Natural killer cell (primary cell): ENCODE results near the gene NPR2. TPM values are rescaled to one million over a fixed set of nuclear protein-coding genes. Genes with fewer than 3 reads are reported as not detected.

Experiments used
- ATAC-seq, 3 donors: fragments of 150-1000 bp in 2 of 3; fragments of 200-7000 bp in 1 of 3; cut with Tn5 transposase; 1 replicate in 1 of 3; 2 replicates in 2 of 3; pipeline ENCODE4 v1.10.0; 2021; ENCODE audit warnings: mild to moderate bottlenecking in 2 of 3, moderate library complexity in 2 of 3
- DNase-seq, 2 donors: peaks; one replicate each; pipeline versions ENCODE4 v3.0.0 to v3.0.0-alpha.2; 2013 to 2021; ENCODE audit warnings: mixed read lengths in 1 of 2
- H3K27ac ChIP-seq: one replicate; pipeline ENCODE4 v1.5.1; 2013; ENCODE audit warnings: mild to moderate bottlenecking, low read length
- H3K27me3 ChIP-seq: one replicate; pipeline ENCODE4 v1.6.1; 2013; ENCODE audit warnings: low read length; ENCODE audit not compliant: control insufficient read depth, insufficient read depth
- H3K36me3 ChIP-seq: one replicate; pipeline ENCODE4 v1.6.1; 2013; ENCODE audit warnings: low read length; ENCODE audit not compliant: control insufficient read depth, insufficient read depth
- H3K4me1 ChIP-seq: one replicate; pipeline ENCODE4 v1.6.1; 2013; ENCODE audit warnings: low read length; ENCODE audit not compliant: control insufficient read depth, insufficient read depth
- H3K4me3 ChIP-seq: one replicate; pipeline ENCODE4 v1.5.1; 2013; ENCODE audit warnings: low read length
- H3K9me3 ChIP-seq: one replicate; pipeline ENCODE4 v1.6.1; 2013; ENCODE audit warnings: low read length; ENCODE audit not compliant: control insufficient read depth, insufficient read depth
- H3K27ac Mint-ChIP-seq, 2 donors: one replicate each; pipeline ENCODE4 v1.8.0; 2022; ENCODE audit warnings: mild to moderate bottlenecking in 2 of 2, mixed read lengths in 2 of 2, moderate library complexity in 1 of 2
- H3K27me3 Mint-ChIP-seq, 2 donors: one replicate each; pipeline ENCODE4 v1.8.0; 2022; ENCODE audit warnings: low read depth in 2 of 2, mixed read lengths in 2 of 2
- H3K36me3 Mint-ChIP-seq: one replicate; pipeline ENCODE4 v1.8.0; 2022; ENCODE audit warnings: mixed read lengths
- H3K4me1 Mint-ChIP-seq, 2 donors: one replicate each; pipeline ENCODE4 v1.8.0; 2022; ENCODE audit warnings: mixed read lengths in 2 of 2
- H3K4me3 Mint-ChIP-seq: one replicate; pipeline ENCODE4 v1.8.0; 2022; ENCODE audit warnings: mild to moderate bottlenecking, moderate library complexity, mixed read lengths
- H3K9me3 Mint-ChIP-seq, 2 donors: one replicate each; pipeline ENCODE4 v1.8.0; 2022; ENCODE audit warnings: mixed read lengths in 2 of 2
- WGBS: methylation state at CpG from one replicate; pipeline ENCODE4 v1.1.7; 2013; ENCODE audit warnings: missing lambda C conversion rate; ENCODE audit not compliant: insufficient coverage; 5-methylcytosine and 5-hydroxymethylcytosine counted together
- intact Hi-C: fragments of 100-400 bp; cut with micrococcal nuclease; formaldehyde crosslinking; loops from one replicate; pipeline ENCODE4 v1.14.2; 2022
- total RNA-seq, 4 donors: library from RNA; stranded (reverse); fragments of 120-200 nt in 1 of 4; gene quantifications; one replicate each; pipeline versions ENCODE4 v1.2.3 to v1.2.4, GENCODE V29; 2013 to 2022
- TF ChIP-seq, protein P1 (sequence below): fragments of 200-600 bp; IDR thresholded peaks from one replicate; pipeline ENCODE4 v1.8.0; 2022; ENCODE audit warnings: antibody characterized with exemption

Gene NPR2
- total RNA-seq, 3 donors from 2014 or later (not counting 1 experiment from before 2014, with no cell fraction given): 2.1 to 2.7 (median 2.4) TPM

DNA sequence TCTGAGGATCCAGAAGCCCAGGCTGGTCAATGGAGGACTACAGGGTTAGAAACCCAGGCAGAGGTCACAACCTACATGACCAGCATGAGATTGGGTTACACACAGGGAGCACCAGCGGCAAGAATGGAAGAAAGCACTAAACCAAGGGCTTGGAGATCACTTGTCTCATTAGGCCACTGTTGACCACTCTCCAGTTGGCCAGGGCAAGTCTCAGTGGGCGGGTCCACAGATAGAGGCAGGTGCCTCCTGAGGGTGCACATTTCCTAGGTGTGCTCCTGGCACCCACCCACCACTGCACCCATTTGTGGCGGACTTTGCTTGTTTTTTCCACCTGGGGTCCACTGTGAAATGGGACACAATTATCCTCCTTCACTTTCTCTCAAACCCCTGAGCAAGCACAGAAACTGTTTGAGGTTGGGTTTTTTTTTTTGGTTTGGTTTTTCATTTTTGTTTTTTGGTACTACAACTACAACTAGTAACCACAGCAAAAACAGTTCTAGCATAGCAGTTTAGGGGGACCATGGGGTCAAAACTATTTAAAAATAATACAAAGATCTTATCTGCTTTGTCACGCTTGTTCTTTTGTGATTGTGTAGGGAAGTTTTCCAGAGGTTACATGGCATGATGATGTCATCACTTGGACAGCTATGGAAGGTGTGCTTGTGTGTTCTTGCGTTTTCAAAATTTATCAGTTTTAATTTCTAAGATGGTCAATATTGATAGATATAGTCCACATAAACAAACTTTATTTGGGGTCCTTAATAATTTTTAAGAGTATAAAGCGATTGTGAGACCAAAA is 6.1 kb downstream of the NPR2 start:
- no peaks in the 10 kb centered on the region for H3K27me3 ChIP-seq
- H3K27ac ChIP-seq: no peak overlapping the region
- no peaks in the 10 kb centered on the region for H3K27me3 Mint-ChIP-seq
- intact Hi-C loops: no loop called here
- H3K36me3 Mint-ChIP-seq: no peaks in the 10 kb centered on the region
- ATAC-seq (no peak), DNase-seq (no peak)
- no peak overlapping the region for H3K27ac Mint-ChIP-seq
- no peaks in the 10 kb centered on the region for H3K9me3 Mint-ChIP-seq
- H3K4me1 Mint-ChIP-seq: peaks cover 0 to 9% of the 10 kb centered on the region in 2 donors
- 92% methylated on average over 3 of the region's 6 CpGs for WGBS
- H3K4me3 ChIP-seq: no peak overlapping the region
- H3K4me3 Mint-ChIP-seq: no peak overlapping the region
- no peaks in the 10 kb centered on the region for H3K9me3 ChIP-seq
- TF ChIP-seq, protein P1, sequence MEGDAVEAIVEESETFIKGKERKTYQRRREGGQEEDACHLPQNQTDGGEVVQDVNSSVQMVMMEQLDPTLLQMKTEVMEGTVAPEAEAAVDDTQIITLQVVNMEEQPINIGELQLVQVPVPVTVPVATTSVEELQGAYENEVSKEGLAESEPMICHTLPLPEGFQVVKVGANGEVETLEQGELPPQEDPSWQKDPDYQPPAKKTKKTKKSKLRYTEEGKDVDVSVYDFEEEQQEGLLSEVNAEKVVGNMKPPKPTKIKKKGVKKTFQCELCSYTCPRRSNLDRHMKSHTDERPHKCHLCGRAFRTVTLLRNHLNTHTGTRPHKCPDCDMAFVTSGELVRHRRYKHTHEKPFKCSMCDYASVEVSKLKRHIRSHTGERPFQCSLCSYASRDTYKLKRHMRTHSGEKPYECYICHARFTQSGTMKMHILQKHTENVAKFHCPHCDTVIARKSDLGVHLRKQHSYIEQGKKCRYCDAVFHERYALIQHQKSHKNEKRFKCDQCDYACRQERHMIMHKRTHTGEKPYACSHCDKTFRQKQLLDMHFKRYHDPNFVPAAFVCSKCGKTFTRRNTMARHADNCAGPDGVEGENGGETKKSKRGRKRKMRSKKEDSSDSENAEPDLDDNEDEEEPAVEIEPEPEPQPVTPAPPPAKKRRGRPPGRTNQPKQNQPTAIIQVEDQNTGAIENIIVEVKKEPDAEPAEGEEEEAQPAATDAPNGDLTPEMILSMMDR: no peak
- no peaks in the 10 kb centered on the region for H3K36me3 ChIP-seq
- H3K4me1 ChIP-seq: no peaks in the 10 kb centered on the region

- no peaks in the 10 kb centered on the region for H3K27me3 Mint-ChIP-seq
- Histone ChIP-seq H3K4me3 (no peak overlapping the region), H3K36me3 (peaks cover 3% of the 10 kb centered on the region), H3K27me3 (no peaks in the 10 kb centered on the region), H3K27ac (no peak overlapping the region), H3K4me1 (no peaks in the 10 kb centered on the region), H3K9me3 (no peaks in the 10 kb centered on the region)
- intact Hi-C loops: no loop called here
- H3K9me3 Mint-ChIP-seq: no peaks in the 10 kb centered on the region
- TF ChIP-seq, protein P1: no peak
- H3K4me3 Mint-ChIP-seq: no peak overlapping the region
- DNase-seq: no peak
- peaks cover 0 to 9% of the 10 kb centered on the region in 2 donors for H3K4me1 Mint-ChIP-seq
- no peak overlapping the region for H3K27ac Mint-ChIP-seq
- 94% methylated on average over 4 of the region's 4 CpGs for WGBS
- H3K36me3 Mint-ChIP-seq: no peaks in the 10 kb centered on the region
- peak in 1 of 3 donors; percentile 31 for ATAC-seq
Observed at GRCh38 chr9:35798658-35799374, 7.4 kb downstream of the NPR2 start.

- WGBS: 92% methylated on average over 7 of the region's 7 CpGs
- H3K27me3 Mint-ChIP-seq: no peaks in the 10 kb centered on the region
- H3K27ac Mint-ChIP-seq: no peak overlapping the region
- Histone ChIP-seq H3K27me3 (no peaks in the 10 kb centered on the region), H3K4me3 (no peak overlapping the region), H3K4me1 (no peaks in the 10 kb centered on the region), H3K27ac (no peak overlapping the region), H3K36me3 (peaks cover 4% of the 10 kb centered on the region), H3K9me3 (no peaks in the 10 kb centered on the region)
- no peaks in the 10 kb centered on the region for H3K36me3 Mint-ChIP-seq
- DNase-seq (no peak), ATAC-seq (no peak)
- TF ChIP-seq, protein P1: no peak
- peaks cover 0 to 3% of the 10 kb centered on the region in 2 donors for H3K4me1 Mint-ChIP-seq
- H3K4me3 Mint-ChIP-seq: no peak overlapping the region
- no peaks in the 10 kb centered on the region for H3K9me3 Mint-ChIP-seq
- intact Hi-C loops: no loop called here
Observed at GRCh38 chr9:35800530-35800929, 9.1 kb downstream of the NPR2 start.
